Ascending aorta (tissue), 2 donors: ENCODE data around the gene ADAMTS19. TPM values are rescaled to one million over a fixed set of nuclear protein-coding genes. Genes with fewer than 3 reads are reported as not detected.

Source experiments
- DNase-seq, 2 donors: peaks; one replicate each; pipeline ENCODE4 v3.0.0-alpha.2; 2019; ENCODE audit warnings: low spot score in 2 of 2
- H3K27ac ChIP-seq, 2 donors: fragments of 200-600 bp; sonication (generic); one replicate each; pipeline ENCODE4 v1.5.1; 2016 to 2017; ENCODE audit warnings: mild to moderate bottlenecking in 1 of 2
- H3K27me3 ChIP-seq: fragments of 200-600 bp; sonication (generic); one replicate; pipeline ENCODE4 v1.5.1; 2017
- H3K36me3 ChIP-seq, 2 donors: fragments of 200-600 bp; sonication (generic); one replicate each; pipeline ENCODE4 v1.5.1; 2016
- H3K4me1 ChIP-seq, 2 donors: fragments of 200-600 bp; sonication (generic); one replicate each; pipeline ENCODE4 v1.5.1; 2016 to 2017; ENCODE audit warnings: mild to moderate bottlenecking in 1 of 2
- H3K4me3 ChIP-seq, 2 donors: fragments of 200-600 bp; sonication (generic); one replicate each; pipeline ENCODE4 v1.5.1; 2016 to 2017; ENCODE audit warnings: mild to moderate bottlenecking in 1 of 2
- H3K9me3 ChIP-seq, 2 donors: fragments of 200-600 bp; sonication (generic); one replicate each; pipeline ENCODE4 v1.5.1; 2016
- CTCF ChIP-seq, 3 experiments: fragments of 200-600 bp in 2 of 3; fragments of 450-650 bp in 1 of 3; sonication (generic) in 2 of 3; IDR thresholded peaks; one replicate each; pipeline ENCODE4 v1.5.1; 2016 to 2019; ENCODE audit warnings: antibody characterized with exemption in 3 of 3, mild to moderate bottlenecking in 1 of 3, moderate library complexity in 1 of 3
- intact Hi-C: fragments of 100-400 bp; cut with DNase I; formaldehyde crosslinking; loops from one replicate; pipeline ENCODE4 v1.15.1; 2023
- total RNA-seq: library from RNA; depleted of rRNA; stranded (reverse); fragments of >200 nt; gene quantifications from one replicate; pipeline ENCODE4 v1.1.0, GENCODE V29; 2016

ADAMTS19 gene
- total RNA-seq, 1 donor from 2014 or later: 0.32 TPM

DNA sequence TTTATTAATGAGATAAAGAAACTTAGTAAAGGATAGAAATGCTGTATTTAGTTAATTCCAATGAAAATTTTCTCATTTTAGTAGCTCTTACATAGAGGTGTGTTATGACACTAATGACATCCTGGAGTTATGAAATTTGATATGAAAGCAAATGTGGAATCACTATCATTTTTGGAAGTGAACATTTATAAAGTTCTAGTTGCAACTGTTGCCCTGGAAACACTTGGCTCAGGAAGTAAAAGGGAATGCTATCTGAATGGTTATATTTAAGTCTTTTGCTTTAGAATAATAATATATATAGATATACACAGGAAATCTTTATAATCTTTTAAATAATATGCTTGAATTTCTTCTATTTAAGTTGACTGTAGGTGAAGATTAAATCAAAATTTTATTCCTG, 16.7 kb downstream of the ADAMTS19 start:
- DNase-seq: no peak
- no peak overlapping the region for H3K4me3 ChIP-seq
- H3K9me3 ChIP-seq: no peaks in the 10 kb centered on the region
- no peak overlapping the region for H3K27ac ChIP-seq
- H3K27me3 ChIP-seq: no peaks in the 10 kb centered on the region
- intact Hi-C loops: no loop called here
- H3K4me1 ChIP-seq: no peaks in the 10 kb centered on the region
- TF ChIP-seq CTCF (IDR thresholded peaks at IDR 0.05): no peak
- no peaks in the 10 kb centered on the region for H3K36me3 ChIP-seq

- no peak overlapping the region for H3K27ac ChIP-seq
- intact Hi-C loops: no loop called here
- TF ChIP-seq CTCF (IDR thresholded peaks at IDR 0.05): no peak
- H3K27me3 ChIP-seq: no peaks in the 10 kb centered on the region
- no peak for DNase-seq
- H3K4me1 ChIP-seq: no peaks in the 10 kb centered on the region
- no peaks in the 10 kb centered on the region for H3K36me3 ChIP-seq
- no peak overlapping the region for H3K4me3 ChIP-seq
- no peaks in the 10 kb centered on the region for H3K9me3 ChIP-seq
Observed at GRCh38 chr5:129477532-129477931, 17.4 kb downstream of the ADAMTS19 start.

DNA sequence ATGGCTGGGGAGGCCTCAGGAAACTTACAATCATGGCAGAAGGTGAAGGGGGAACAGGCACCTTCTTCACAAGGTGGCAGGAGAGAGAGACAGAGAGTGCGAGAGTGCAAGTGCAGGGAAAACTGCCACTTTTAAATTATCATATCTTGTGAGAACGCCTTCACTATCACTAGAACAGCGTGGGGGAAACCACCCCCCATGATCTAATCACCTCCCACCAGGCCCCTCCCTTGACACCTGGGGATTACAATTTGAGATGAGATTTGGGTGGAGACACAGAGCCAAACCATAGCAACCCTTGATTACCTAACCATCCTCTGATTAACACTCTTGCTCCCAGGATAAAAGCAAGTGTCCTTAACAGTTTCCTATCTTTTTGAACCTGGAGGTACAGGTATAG, 21.1 kb downstream of the ADAMTS19 start:
- intact Hi-C loops: no loop called here
- no peak overlapping the region for H3K27ac ChIP-seq
- no peaks in the 10 kb centered on the region for H3K36me3 ChIP-seq
- H3K4me1 ChIP-seq: no peaks in the 10 kb centered on the region
- H3K4me3 ChIP-seq: no peak overlapping the region
- no peaks in the 10 kb centered on the region for H3K27me3 ChIP-seq
- TF ChIP-seq CTCF (IDR thresholded peaks at IDR 0.05): no peak
- H3K9me3 ChIP-seq: no peaks in the 10 kb centered on the region
- no peak for DNase-seq

- H3K27ac ChIP-seq: no peak overlapping the region
- no peaks in the 10 kb centered on the region for H3K4me1 ChIP-seq
- intact Hi-C loops: no loop called here
- no peak for TF ChIP-seq CTCF (IDR thresholded peaks at IDR 0.05)
- no peaks in the 10 kb centered on the region for H3K36me3 ChIP-seq
- no peaks in the 10 kb centered on the region for H3K27me3 ChIP-seq
- no peak overlapping the region for H3K4me3 ChIP-seq
- no peaks in the 10 kb centered on the region for H3K9me3 ChIP-seq
- no peak for DNase-seq
Observed at GRCh38 chr5:129496421-129496820, 36.3 kb downstream of the ADAMTS19 start.

GRCh38 chr5:129496864-129497595, 36.9 kb downstream of the ADAMTS19 start:
- H3K4me1 ChIP-seq: no peaks in the 10 kb centered on the region
- H3K9me3 ChIP-seq: no peaks in the 10 kb centered on the region
- no peaks in the 10 kb centered on the region for H3K27me3 ChIP-seq
- no peak for TF ChIP-seq CTCF (IDR thresholded peaks at IDR 0.05)
- no peak overlapping the region for H3K27ac ChIP-seq
- no peak overlapping the region for H3K4me3 ChIP-seq
- no peak for DNase-seq
- intact Hi-C loops: no loop called here
- no peaks in the 10 kb centered on the region for H3K36me3 ChIP-seq
